ENCODE results near the gene HPSE2. TPM values are rescaled to one million over a fixed set of nuclear protein-coding genes. Genes with fewer than 3 reads are reported as not detected.

Gene HPSE2
- total and polyA plus RNA-seq, 2 donors (not counting 1 experiment from before 2014, with no cell fraction given) = not detected

GRCh38 chr10:98567391-98568133 is 668.1 kb downstream of the HPSE2 start:
- H3K4me3 Mint-ChIP-seq = no peak overlapping the region
- no peaks in the 10 kb centered on the region for H3K79me2 ChIP-seq (ENCODE audit: control insufficient read depth, insufficient read depth, low read length)
- no peak overlapping the region for H3K4me2 ChIP-seq (replicated peaks; ENCODE audit: low read depth, low read length, poor library complexity, severe bottlenecking)
- no peak overlapping the region for H3K27ac Mint-ChIP-seq
- H3K4me3 ChIP-seq (ENCODE audit: control extremely low read depth in 1 of 5, extremely low read depth in 1 of 5, insufficient read depth in 1 of 5, low read depth in 2 of 5, low read length in 4 of 5) = no peak overlapping the region
- DNase-seq (no peak), ATAC-seq (ENCODE audit: low read depth) (no peak)
- 45% methylated on average over 2 of the region's 4 CpGs for WGBS (ENCODE audit: insufficient coverage)
- intact Hi-C loops (cut with micrococcal nuclease) = no loop called here
- H2AFZ ChIP-seq (ENCODE audit: insufficient read depth, low read depth, low read length, poor library complexity, severe bottlenecking) = no peak overlapping the region
- H4K20me1 ChIP-seq (ENCODE audit: control insufficient read depth, insufficient read depth, low read length, poor library complexity, severe bottlenecking) = no peaks in the 10 kb centered on the region
- no peak overlapping the region for H3K27ac ChIP-seq (ENCODE audit: low read length in 2 of 2)
- H3K27me3 ChIP-seq (replicated peaks in 1 of 4; ENCODE audit: control extremely low read depth in 1 of 4, control insufficient read depth in 3 of 4, insufficient read depth in 4 of 4, low read length in 3 of 4) = peaks cover 0 to 4% (median 0%) of the 10 kb centered on the region in 4 experiments
- ChIA-PET POLR2A (no interaction called here), CTCF (no interaction called here)
- H3K9me3 Mint-ChIP-seq (ENCODE audit: insufficient read depth) = no peaks in the 10 kb centered on the region
- H3K9ac ChIP-seq (ENCODE audit: low read length) = no peak overlapping the region
- H3K27me3 Mint-ChIP-seq = peaks cover 21% of the 10 kb centered on the region
- H3K4me1 Mint-ChIP-seq = no peaks in the 10 kb centered on the region
- TF ChIP-seq EZH2 (IDR thresholded peaks at IDR 0.05; ENCODE audit: borderline replicate concordance, insufficient read depth, low read depth, low read length, poor library complexity, severe bottlenecking) = no peak
- H3K4me1 ChIP-seq (ENCODE audit: control insufficient read depth in 2 of 2, insufficient read depth in 2 of 2, low read length in 2 of 2) = no peaks in the 10 kb centered on the region
- no peaks in the 10 kb centered on the region for H3K9me3 ChIP-seq (ENCODE audit: control extremely low read depth in 1 of 3, control insufficient read depth in 2 of 3, insufficient read depth in 1 of 3, low read length in 2 of 3)
- H3K36me3 ChIP-seq (replicated peaks in 1 of 2; ENCODE audit: control extremely low read depth in 1 of 2, control insufficient read depth in 1 of 2, extremely low read depth in 1 of 2, insufficient read depth in 2 of 2, low read length in 1 of 2) = no peaks in the 10 kb centered on the region

DNA sequence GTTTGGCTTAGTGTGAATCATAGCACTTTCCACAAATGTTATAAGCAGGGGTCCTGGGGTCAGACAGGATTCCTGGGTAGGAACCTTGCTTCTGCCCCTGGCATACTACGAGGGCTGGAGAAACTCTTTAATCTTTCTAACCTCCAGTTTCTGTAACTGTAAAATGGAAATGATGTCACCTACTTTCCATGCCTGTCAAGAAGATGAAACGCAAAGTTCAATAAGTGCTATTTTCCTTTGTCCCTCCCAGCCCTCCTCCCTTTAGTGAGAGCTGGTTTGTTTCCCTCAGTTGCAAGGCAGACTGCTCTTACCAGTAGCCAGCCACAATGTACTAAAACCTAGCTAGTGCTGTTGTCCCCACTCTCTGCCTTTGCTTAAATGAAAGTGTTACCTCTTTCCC is 671.8 kb downstream of the HPSE2 start:
- ATAC-seq (ENCODE audit: low read depth) (no peak), DNase-seq (no peak)
- H3K4me3 Mint-ChIP-seq = no peak overlapping the region
- Histone ChIP-seq H3K27ac (ENCODE audit: low read length in 2 of 2) (no peak overlapping the region), H3K9ac (ENCODE audit: low read length) (no peak overlapping the region), H3K4me3 (ENCODE audit: control extremely low read depth in 1 of 5, extremely low read depth in 1 of 5, insufficient read depth in 1 of 5, low read depth in 2 of 5, low read length in 4 of 5) (no peak overlapping the region), H3K9me3 (ENCODE audit: control extremely low read depth in 1 of 3, control insufficient read depth in 2 of 3, insufficient read depth in 1 of 3, low read length in 2 of 3) (no peaks in the 10 kb centered on the region), H3K27me3 (replicated peaks in 1 of 4; ENCODE audit: control extremely low read depth in 1 of 4, control insufficient read depth in 3 of 4, insufficient read depth in 4 of 4, low read length in 3 of 4) (no peaks in the 10 kb centered on the region), H3K4me1 (ENCODE audit: control insufficient read depth in 2 of 2, insufficient read depth in 2 of 2, low read length in 2 of 2) (no peaks in the 10 kb centered on the region), H2AFZ (ENCODE audit: insufficient read depth, low read depth, low read length, poor library complexity, severe bottlenecking) (no peak overlapping the region), H3K4me2 (replicated peaks; ENCODE audit: low read depth, low read length, poor library complexity, severe bottlenecking) (no peak overlapping the region), H3K79me2 (ENCODE audit: control insufficient read depth, insufficient read depth, low read length) (no peaks in the 10 kb centered on the region), H4K20me1 (ENCODE audit: control insufficient read depth, insufficient read depth, low read length, poor library complexity, severe bottlenecking) (no peaks in the 10 kb centered on the region), H3K36me3 (replicated peaks in 1 of 2; ENCODE audit: control extremely low read depth in 1 of 2, control insufficient read depth in 1 of 2, extremely low read depth in 1 of 2, insufficient read depth in 2 of 2, low read length in 1 of 2) (no peaks in the 10 kb centered on the region)
- intact Hi-C loops (cut with micrococcal nuclease) = no loop called here
- H3K9me3 Mint-ChIP-seq (ENCODE audit: insufficient read depth) = no peaks in the 10 kb centered on the region
- peaks cover 3% of the 10 kb centered on the region for H3K27me3 Mint-ChIP-seq
- POLR2A ChIA-PET = no interaction called here
- CTCF ChIA-PET = no interaction called here
- TF ChIP-seq CTCF (IDR thresholded peaks at IDR 0.05) = no peak
- TF ChIP-seq EZH2 (IDR thresholded peaks at IDR 0.05; ENCODE audit: borderline replicate concordance, insufficient read depth, low read depth, low read length, poor library complexity, severe bottlenecking) = no peak
- H3K27ac Mint-ChIP-seq = no peak overlapping the region
- no peaks in the 10 kb centered on the region for H3K4me1 Mint-ChIP-seq
- WGBS (ENCODE audit: insufficient coverage) = 57% methylated on average over 1 of the region's 2 CpGs
